HEK293T (cell line): Measurements from ENCODE around the gene KANSL1L.

Experiments
- CTCF ChIA-PET: fragments of 350-600 bp; formaldehyde crosslinking; extraction: SDS; loops from one replicate; lab custom pipeline; 2021; ENCODE audit warnings: antibody characterized with exemption, inconsistent platforms; lab: Yijun Ruan, JAX
- POLR2A ChIA-PET: fragments of 350-600 bp; formaldehyde crosslinking; extraction: SDS; loops from one replicate; lab custom pipeline; 2020; ENCODE audit warnings: antibody characterized with exemption, inconsistent platforms; lab: Yijun Ruan, JAX
- DNase-seq: peaks from one replicate; pipeline ENCODE4 v3.0.0; 2012; ENCODE audit warnings: mixed read lengths; ENCODE audit errors: extremely low spot score
- ARNT ChIP-seq: fragments of 450-650 bp; IDR thresholded peaks from 2 replicates; pipeline ENCODE4 v1.6.1; 2017; ENCODE audit warnings: mild to moderate bottlenecking
- BHLHE40 ChIP-seq: fragments of 450-650 bp; IDR thresholded peaks from 2 replicates; pipeline ENCODE4 v1.6.1; 2016; ENCODE audit warnings: mild to moderate bottlenecking, moderate library complexity, borderline replicate concordance
- CTBP1 ChIP-seq: fragments of 450-650 bp; IDR thresholded peaks from 2 replicates; pipeline ENCODE4 v1.6.1; 2016; ENCODE audit warnings: borderline replicate concordance
- ELF4 ChIP-seq: fragments of 450-650 bp; IDR thresholded peaks from 2 replicates; pipeline ENCODE4 v1.6.1; 2017; ENCODE audit warnings: antibody characterized with exemption
- FOXA1 ChIP-seq: fragments of 450-650 bp; IDR thresholded peaks from 2 replicates; pipeline ENCODE4 v1.6.1; 2016; ENCODE audit warnings: mild to moderate bottlenecking
- FOXK2 ChIP-seq: fragments of 450-650 bp; IDR thresholded peaks from 2 replicates; pipeline ENCODE4 v1.6.1; 2016; ENCODE audit warnings: mild to moderate bottlenecking
- FOXM1 ChIP-seq: fragments of 450-650 bp; IDR thresholded peaks from 2 replicates; pipeline ENCODE4 v1.6.1; 2017; ENCODE audit warnings: mild to moderate bottlenecking, borderline replicate concordance
- HDGF ChIP-seq: fragments of 450-650 bp; IDR thresholded peaks from 2 replicates; pipeline ENCODE4 v1.6.1; 2017; ENCODE audit warnings: antibody characterized with exemption, borderline replicate concordance
- L3MBTL2 ChIP-seq: fragments of 450-650 bp; conservative IDR thresholded peaks from 2 replicates; pipeline ENCODE4 v1.6.1; 2016; ENCODE audit warnings: mild to moderate bottlenecking
- LEF1 ChIP-seq: fragments of 450-650 bp; IDR thresholded peaks from 2 replicates; pipeline ENCODE4 v1.6.1; 2017; ENCODE audit warnings: mild to moderate bottlenecking, borderline replicate concordance
- NFRKB ChIP-seq: fragments of 450-650 bp; IDR thresholded peaks from 2 replicates; pipeline ENCODE4 v1.6.1; 2016; ENCODE audit warnings: mild to moderate bottlenecking, moderate library complexity
- SP1 ChIP-seq: fragments of 450-650 bp; IDR thresholded peaks from 2 replicates; pipeline ENCODE4 v1.6.1; 2017
- SUZ12 ChIP-seq: fragments of 450-650 bp; IDR thresholded peaks from 2 replicates; pipeline ENCODE4 v1.6.1; 2016; ENCODE audit warnings: mild to moderate bottlenecking
- TARDBP ChIP-seq: fragments of 450-650 bp; IDR thresholded peaks from 2 replicates; pipeline ENCODE4 v1.6.1; 2016
- ZNF384 ChIP-seq: fragments of 450-650 bp; IDR thresholded peaks from 2 replicates; pipeline ENCODE4 v1.6.1; 2016
- TF ChIP-seq, protein P1 (sequence below): fragments of 450-650 bp; IDR thresholded peaks from 2 replicates; pipeline ENCODE4 v1.6.1; 2016

KANSL1L gene

DNA sequence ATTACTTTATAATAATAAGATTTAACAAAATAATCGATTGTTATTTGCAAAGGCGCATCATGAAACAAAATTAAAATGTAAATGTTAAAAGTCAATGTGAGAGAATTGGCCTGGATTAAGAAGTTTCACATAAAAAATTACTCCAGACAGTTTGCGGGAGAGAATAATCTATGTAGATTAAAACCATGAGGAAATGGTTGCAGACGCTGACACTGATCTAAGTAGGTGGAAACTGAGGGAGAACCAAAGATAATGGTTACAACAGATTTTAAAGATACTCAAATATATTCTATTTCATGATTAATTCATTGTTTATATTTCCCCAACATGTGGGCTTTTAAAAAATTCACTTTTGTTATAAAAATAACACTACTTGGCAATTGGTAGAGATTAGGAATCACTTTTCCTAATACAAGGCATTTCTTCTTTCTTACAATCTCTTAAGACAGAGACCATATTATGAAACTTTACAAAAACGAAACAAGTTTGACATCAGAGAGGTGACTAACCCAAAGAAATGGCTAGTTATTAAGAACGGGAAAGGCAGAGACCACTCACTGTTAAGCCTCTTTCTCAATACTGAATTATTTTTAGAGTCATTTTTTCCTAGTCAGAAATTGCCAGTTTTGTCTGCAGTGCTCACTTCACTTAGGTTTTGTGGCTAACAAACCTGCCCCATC lies 1.6 kb downstream of the KANSL1L start:
- CTCF ChIA-PET, result no interaction called here
- TF ChIP-seq FOXA1, result no peak
- POLR2A ChIA-PET, result no interaction called here
- DNase-seq, result no peak

DNA sequence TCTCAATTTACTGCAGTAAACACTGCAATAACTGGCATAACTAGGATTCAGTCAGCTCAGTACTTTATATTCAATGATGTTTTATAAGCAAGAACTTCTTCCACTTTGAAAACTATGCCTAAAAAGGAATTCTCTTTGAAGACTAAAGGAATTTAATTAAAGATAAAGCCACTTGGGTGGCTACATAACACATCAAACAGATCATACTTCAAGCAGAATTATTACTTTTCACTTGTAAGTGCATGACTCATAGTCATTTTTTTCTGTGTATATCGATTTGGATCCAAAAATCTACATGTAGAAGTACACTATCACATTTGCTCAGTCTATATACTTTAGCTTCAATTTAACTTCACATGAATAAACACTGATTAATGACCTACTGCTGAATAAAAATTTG lies 4.0 kb downstream of the KANSL1L start:
- no peak for DNase-seq
- TF ChIP-seq FOXM1 (no peak), TARDBP (no peak), ZNF384 (no peak), CTBP1 (no peak), SP1 (no peak), LEF1 (no peak), FOXA1 (no peak), NFRKB (no peak), ARNT (no peak)
- TF ChIP-seq, protein P1, sequence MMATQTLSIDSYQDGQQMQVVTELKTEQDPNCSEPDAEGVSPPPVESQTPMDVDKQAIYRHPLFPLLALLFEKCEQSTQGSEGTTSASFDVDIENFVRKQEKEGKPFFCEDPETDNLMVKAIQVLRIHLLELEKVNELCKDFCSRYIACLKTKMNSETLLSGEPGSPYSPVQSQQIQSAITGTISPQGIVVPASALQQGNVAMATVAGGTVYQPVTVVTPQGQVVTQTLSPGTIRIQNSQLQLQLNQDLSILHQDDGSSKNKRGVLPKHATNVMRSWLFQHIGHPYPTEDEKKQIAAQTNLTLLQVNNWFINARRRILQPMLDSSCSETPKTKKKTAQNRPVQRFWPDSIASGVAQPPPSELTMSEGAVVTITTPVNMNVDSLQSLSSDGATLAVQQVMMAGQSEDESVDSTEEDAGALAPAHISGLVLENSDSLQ, result no peak
- ChIA-PET POLR2A (no interaction called here), CTCF (no interaction called here)

DNA sequence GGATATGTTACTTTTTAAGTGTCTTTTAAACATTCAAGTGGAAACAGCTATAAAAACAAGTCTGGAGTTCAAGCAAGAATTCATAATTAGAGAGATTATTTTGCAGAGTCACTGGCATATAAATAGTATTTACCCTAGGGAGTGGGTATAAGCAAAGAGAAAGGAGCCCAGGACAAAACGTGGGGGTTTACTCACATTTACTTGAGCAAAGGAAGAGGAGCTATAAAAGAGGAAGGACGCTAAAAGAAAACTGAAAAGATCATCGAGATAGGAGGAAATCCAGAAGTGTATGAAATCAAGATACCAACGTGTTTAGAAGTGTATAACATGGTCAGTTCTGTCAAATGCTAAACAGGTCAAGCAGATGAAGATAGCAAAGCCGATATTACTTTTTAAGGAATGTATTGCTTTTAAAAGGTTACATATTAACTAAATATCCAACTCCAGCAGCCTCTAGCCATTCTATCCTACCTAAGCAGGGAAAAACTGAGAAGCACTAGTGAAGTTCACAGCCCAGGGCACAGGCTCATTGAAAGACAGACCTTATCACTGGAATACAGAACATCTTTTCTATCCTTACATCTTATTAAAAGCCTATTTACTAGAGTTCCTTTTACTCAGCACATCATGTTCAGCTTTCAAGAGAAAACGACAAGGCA lies 8.6 kb downstream of the KANSL1L start:
- DNase-seq, result no peak
- ChIA-PET CTCF (no interaction called here), POLR2A (no interaction called here)
- TF ChIP-seq BHLHE40, result no peak
- TF ChIP-seq, protein P1, result no peak
- no peak for TF ChIP-seq SP1
- TF ChIP-seq LEF1, result no peak
- TF ChIP-seq FOXM1, result no peak

DNA sequence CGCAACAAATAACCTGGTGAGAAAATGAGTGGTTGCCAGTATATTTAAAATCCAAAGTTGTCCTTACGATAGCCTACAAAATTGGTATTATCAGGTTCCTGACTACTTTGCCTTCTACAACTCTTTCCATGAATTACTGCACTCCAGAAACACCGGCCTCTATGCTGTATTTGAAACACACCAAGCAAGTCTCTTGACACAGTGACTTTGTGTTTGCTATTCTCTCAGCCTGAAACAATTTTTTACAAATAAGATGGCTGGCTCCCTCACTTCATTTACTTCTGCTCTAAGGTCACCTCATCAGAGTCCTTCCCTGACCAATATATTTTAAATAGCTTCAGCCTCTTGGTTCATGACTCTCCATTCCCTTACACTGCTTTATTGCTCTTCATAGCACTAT lies 12.2 kb downstream of the KANSL1L start:
- POLR2A ChIA-PET, result no interaction called here
- no peak for DNase-seq
- CTCF ChIA-PET, result no interaction called here
- no peak for TF ChIP-seq FOXA1
- no peak for TF ChIP-seq ZNF384
- no peak for TF ChIP-seq NFRKB
- no peak for TF ChIP-seq SP1
- TF ChIP-seq HDGF, result no peak
- TF ChIP-seq TARDBP, result no peak
- no peak for TF ChIP-seq ARNT
- TF ChIP-seq LEF1, result no peak
- TF ChIP-seq SUZ12, result no peak
- TF ChIP-seq CTBP1, result no peak
- TF ChIP-seq FOXM1, result no peak
- no peak for TF ChIP-seq BHLHE40
- TF ChIP-seq ELF4, result no peak

DNA sequence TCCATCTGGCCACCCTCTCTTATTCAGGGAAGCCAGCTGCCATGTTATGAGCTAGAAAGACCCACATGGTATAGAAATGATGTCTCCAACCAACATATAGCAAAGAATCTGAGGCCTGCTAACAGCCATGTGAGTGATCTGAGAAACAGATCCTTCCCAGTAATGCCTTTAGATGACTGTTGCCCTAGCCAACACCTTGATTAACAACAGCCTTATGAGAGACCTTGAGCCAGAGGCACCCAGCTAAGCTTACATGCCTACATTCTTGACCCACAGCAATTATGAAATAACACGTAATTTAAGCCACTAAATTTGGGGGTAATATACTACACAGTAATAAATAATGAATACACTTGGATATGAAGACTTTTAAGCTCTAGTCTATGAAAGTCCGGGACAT lies 13.0 kb downstream of the KANSL1L start:
- TF ChIP-seq NFRKB (no peak), FOXA1 (no peak), ZNF384 (no peak), SUZ12 (no peak), TARDBP (no peak), LEF1 (no peak), FOXM1 (no peak), ELF4 (no peak), ARNT (no peak), L3MBTL2 (no peak), CTBP1 (no peak), HDGF (no peak), SP1 (no peak), FOXK2 (no peak), BHLHE40 (no peak)
- TF ChIP-seq, protein P1, result no peak
- ChIA-PET CTCF (no interaction called here), POLR2A (no interaction called here)
- DNase-seq, result no peak

DNA sequence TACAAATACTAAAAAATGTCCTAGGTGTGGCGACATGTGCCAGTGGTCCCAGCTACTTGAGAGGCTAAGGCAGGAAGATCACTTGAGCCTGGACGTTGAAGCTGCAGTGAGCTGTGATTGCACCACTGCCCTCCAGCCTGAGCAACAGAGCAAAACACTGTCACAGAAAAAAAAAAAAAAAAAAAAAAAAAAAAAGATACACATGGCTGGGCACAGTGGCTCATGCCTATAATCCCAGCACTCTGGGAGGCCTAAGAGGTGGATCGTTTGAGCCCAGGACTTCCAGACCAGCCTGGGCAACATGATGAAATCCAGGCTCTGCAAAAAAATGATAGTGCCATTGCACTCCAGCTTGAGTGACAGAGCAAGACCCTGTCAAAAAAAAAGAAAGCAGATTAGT lies 13.7 kb downstream of the KANSL1L start:
- DNase-seq, result no peak
- ChIA-PET POLR2A (no interaction called here), CTCF (no interaction called here)
- TF ChIP-seq TARDBP, result no peak
- no peak for TF ChIP-seq CTBP1
- TF ChIP-seq, protein P1, result peak; percentile 41; the same call in 1 of the 2 replicates

DNA sequence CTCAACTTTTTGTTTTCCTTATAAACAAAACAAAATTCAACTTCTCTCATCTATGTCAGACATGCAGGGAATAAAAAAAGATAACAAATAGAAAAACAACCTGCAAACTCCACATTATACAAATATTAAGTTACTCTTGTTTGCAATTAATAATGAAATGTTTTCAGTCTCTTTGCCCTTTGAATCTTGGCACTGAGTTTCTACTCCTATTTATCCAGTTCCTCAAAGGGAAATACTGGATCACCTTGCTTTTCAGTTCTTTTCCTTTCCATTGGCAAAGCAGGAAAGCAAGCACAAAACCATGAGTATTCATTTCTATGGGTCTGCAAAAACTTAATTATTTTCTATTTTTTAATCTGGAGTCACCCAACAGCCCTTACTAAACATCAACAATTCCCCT lies 23.6 kb downstream of the KANSL1L start:
- no peak for DNase-seq
- CTCF ChIA-PET, result no interaction called here
- no peak for TF ChIP-seq CTBP1
- no peak for TF ChIP-seq ARNT
- no peak for TF ChIP-seq SP1
- no peak for TF ChIP-seq ELF4
- TF ChIP-seq, protein P1, result no peak
- TF ChIP-seq HDGF, result no peak
- no peak for TF ChIP-seq TARDBP
- no peak for TF ChIP-seq NFRKB
- TF ChIP-seq FOXM1, result no peak
- no peak for TF ChIP-seq ZNF384
- no peak for TF ChIP-seq L3MBTL2
- TF ChIP-seq FOXK2, result no peak
- no peak for TF ChIP-seq FOXA1
- POLR2A ChIA-PET, result no interaction called here
